NCI-H128 (cell line): ENCODE data around the gene LINC00305.

Experiments used
- DNase-seq: peaks from one replicate; lab custom pipeline; 2025; ENCODE audit not compliant: unreplicated experiment; lab: John Stamatoyannopoulos, UW

Gene LINC00305

GRCh38 chr18:64148988-64149387, at the start of gene LINC00305:
LINC00305 (minus strand) TSS chr18:64149088.
- DNase-seq = no peak

- no peak for DNase-seq
Observed at GRCh38 chr18:64191069-64191468, 42.2 kb upstream of the LINC00305 start.

GRCh38 chr18:64185987-64186386, 37.1 kb upstream of the LINC00305 start:
- no peak for DNase-seq

GRCh38 chr18:64183665-64184064, 34.8 kb upstream of the LINC00305 start:
- DNase-seq = no peak

GRCh38 chr18:64180617-64181016, 31.7 kb upstream of the LINC00305 start:
- DNase-seq = no peak

- no peak for DNase-seq
Observed at GRCh38 chr18:64180171-64180570, 31.3 kb upstream of the LINC00305 start.

GRCh38 chr18:64179556-64180080, 30.7 kb upstream of the LINC00305 start:
- DNase-seq = no peak

GRCh38 chr18:64178860-64179259, 30.0 kb upstream of the LINC00305 start:
- no peak for DNase-seq

- DNase-seq = no peak
Observed at GRCh38 chr18:64175432-64175831, 26.5 kb upstream of the LINC00305 start.

- DNase-seq = no peak
Observed at GRCh38 chr18:64171576-64171975, 22.7 kb upstream of the LINC00305 start.

GRCh38 chr18:64167408-64167925, 18.6 kb upstream of the LINC00305 start:
- DNase-seq = no peak

- DNase-seq = peak; percentile 25
Observed at GRCh38 chr18:64165906-64166305, 17.0 kb upstream of the LINC00305 start.

GRCh38 chr18:64164883-64165282, 16.0 kb upstream of the LINC00305 start:
- DNase-seq = no peak

GRCh38 chr18:64149916-64150438, 1.1 kb upstream of the LINC00305 start:
- DNase-seq = no peak

- no peak for DNase-seq
Observed at GRCh38 chr18:64142904-64143303, 6.0 kb downstream of the LINC00305 start.

GRCh38 chr18:64137914-64138313, 11.0 kb downstream of the LINC00305 start:
- no peak for DNase-seq

- DNase-seq = no peak
Observed at GRCh38 chr18:64134044-64134747, 14.7 kb downstream of the LINC00305 start.

- DNase-seq = no peak
Observed at GRCh38 chr18:64132871-64133270, 16.0 kb downstream of the LINC00305 start.

GRCh38 chr18:64131314-64131713, 17.6 kb downstream of the LINC00305 start:
- DNase-seq = no peak

GRCh38 chr18:64127172-64127571, 21.7 kb downstream of the LINC00305 start:
- no peak for DNase-seq

GRCh38 chr18:64119916-64120315, 29.0 kb downstream of the LINC00305 start:
- DNase-seq = no peak

GRCh38 chr18:64118406-64118805, 30.5 kb downstream of the LINC00305 start:
- no peak for DNase-seq
